ENCODE results near the gene ERO1A. TPM values are rescaled to one million over a fixed set of nuclear protein-coding genes. Genes with fewer than 3 reads are reported as not detected.

Gene ERO1A
- polyA plus RNA-seq, 1 donor (not counting 4 experiments of a cell fraction or from before 2014, with no cell fraction given) = 131 TPM

GRCh38 chr14:52694761-52695480, 437 bp downstream of the ERO1A start:
- peaks cover 5% of the 10 kb centered on the region for H4K20me1 ChIP-seq (ENCODE audit: control insufficient read depth, extremely low read depth, insufficient read depth, low read length)
- H2AFZ ChIP-seq (ENCODE audit: control insufficient read depth, low read length) = peak overlapping the region; percentile 59
- H3K27ac ChIP-seq (ENCODE audit: control insufficient read depth, insufficient read depth, low read length) = peak overlapping the region; percentile 97
- TF ChIP-seq CTCF (optimal IDR thresholded peaks at IDR 0.05 in 1 of 3, IDR thresholded peaks at IDR 0.05 in 1 of 3, conservative IDR thresholded peaks at IDR 0.05 in 1 of 3; ENCODE audit: extremely low read depth in 1 of 3, insufficient read depth in 2 of 3, low read length in 3 of 3) (no peak), EZH2 (IDR thresholded peaks at IDR 0.05; ENCODE audit: low read length) (no peak)
- dilution Hi-C loops (cut with MboI; ENCODE audit: extremely low pct_ligation_motif_present, low sequenced_read_pairs) = no loop called here
- H3K9me3 ChIP-seq (ENCODE audit: control insufficient read depth, low read depth, low read length) = no peaks in the 10 kb centered on the region
- DNase-seq (ENCODE audit: low read depth, low spot score) = no peak
- H3K9ac ChIP-seq (ENCODE audit: control insufficient read depth, extremely low read depth, insufficient read depth, low read length) = peak overlapping the region; percentile 99
- no peaks in the 10 kb centered on the region for H3K27me3 ChIP-seq (ENCODE audit: control insufficient read depth, extremely low read depth, insufficient read depth, low read length)
- peak; percentile 78 for FAIRE-seq
- H3K9me1 ChIP-seq (ENCODE audit: control insufficient read depth, extremely low read depth, insufficient read depth, low read length) = no peaks in the 10 kb centered on the region
- H3K4me2 ChIP-seq (ENCODE audit: control insufficient read depth, extremely low read depth, insufficient read depth, low read depth, low read length) = peak overlapping the region; percentile 81
- peaks cover 28% of the 10 kb centered on the region for H3K4me1 ChIP-seq (ENCODE audit: control insufficient read depth, extremely low read depth, insufficient read depth, low read length)
- peaks cover 55% of the 10 kb centered on the region for H3K79me2 ChIP-seq (ENCODE audit: control insufficient read depth, insufficient read depth, low read length)
- H3K36me3 ChIP-seq (ENCODE audit: control insufficient read depth in 2 of 2, extremely low read depth in 1 of 2, insufficient read depth in 2 of 2, low read length in 2 of 2) = peaks cover 0 to 6% of the 10 kb centered on the region in 2 experiments
- peak overlapping the region; percentile 83 to 87 (median 84) for H3K4me3 ChIP-seq (ENCODE audit: control insufficient read depth in 2 of 3, extremely low read depth in 1 of 3, insufficient read depth in 2 of 3, low read depth in 1 of 3, low read length in 3 of 3)

GRCh38 chr14:52693532-52693931, 1.8 kb downstream of the ERO1A start:
- no peak for FAIRE-seq
- H3K9me3 ChIP-seq (ENCODE audit: control insufficient read depth, low read depth, low read length) = no peaks in the 10 kb centered on the region
- peaks cover 27% of the 10 kb centered on the region for H3K4me1 ChIP-seq (ENCODE audit: control insufficient read depth, extremely low read depth, insufficient read depth, low read length)
- peaks cover 5% of the 10 kb centered on the region for H4K20me1 ChIP-seq (ENCODE audit: control insufficient read depth, extremely low read depth, insufficient read depth, low read length)
- H3K27me3 ChIP-seq (ENCODE audit: control insufficient read depth, extremely low read depth, insufficient read depth, low read length) = no peaks in the 10 kb centered on the region
- no peak overlapping the region for H2AFZ ChIP-seq (ENCODE audit: control insufficient read depth, low read length)
- no peak overlapping the region for H3K9ac ChIP-seq (ENCODE audit: control insufficient read depth, extremely low read depth, insufficient read depth, low read length)
- no peaks in the 10 kb centered on the region for H3K9me1 ChIP-seq (ENCODE audit: control insufficient read depth, extremely low read depth, insufficient read depth, low read length)
- no peak for DNase-seq (ENCODE audit: low read depth, low spot score)
- H3K36me3 ChIP-seq (ENCODE audit: control insufficient read depth in 2 of 2, extremely low read depth in 1 of 2, insufficient read depth in 2 of 2, low read length in 2 of 2) = peaks cover 0 to 6% of the 10 kb centered on the region in 2 experiments
- peak overlapping the region; percentile 97 for H3K27ac ChIP-seq (ENCODE audit: control insufficient read depth, insufficient read depth, low read length)
- no peak for TF ChIP-seq EZH2 (IDR thresholded peaks at IDR 0.05; ENCODE audit: low read length)
- no peak for TF ChIP-seq CTCF (optimal IDR thresholded peaks at IDR 0.05 in 1 of 3, IDR thresholded peaks at IDR 0.05 in 1 of 3, conservative IDR thresholded peaks at IDR 0.05 in 1 of 3; ENCODE audit: extremely low read depth in 1 of 3, insufficient read depth in 2 of 3, low read length in 3 of 3)
- H3K79me2 ChIP-seq (ENCODE audit: control insufficient read depth, insufficient read depth, low read length) = peaks cover 69% of the 10 kb centered on the region
- H3K4me2 ChIP-seq (ENCODE audit: control insufficient read depth, extremely low read depth, insufficient read depth, low read depth, low read length) = peak overlapping the region; percentile 81
- dilution Hi-C loops (cut with MboI; ENCODE audit: extremely low pct_ligation_motif_present, low sequenced_read_pairs) = no loop called here
- peak overlapping the region; percentile 83 to 87 (median 84) for H3K4me3 ChIP-seq (ENCODE audit: control insufficient read depth in 2 of 3, extremely low read depth in 1 of 3, insufficient read depth in 2 of 3, low read depth in 1 of 3, low read length in 3 of 3)
